Naive thymus-derived CD8-positive, alpha-beta T cell (primary cell): ENCODE measurements around the gene SIVA1. TPM values are rescaled to one million over a fixed set of nuclear protein-coding genes. Genes with fewer than 3 reads are reported as not detected.
"Not testable (repeated sequence)": the region's sequence is repeated elsewhere in the genome, so short reads cannot be mapped to it uniquely, and the experiment has no call there.

Experiments used
- ATAC-seq, 2 donors: fragments of 150-1000 bp; cut with Tn5 transposase in 1 of 2; sonication (Bioruptor Pico), chemical (Tn5 transposase) in 1 of 2; 1 replicate in 1 of 2; 2 replicates in 1 of 2; pipeline ENCODE4 v1.10.0; 2021; ENCODE audit warnings: mild to moderate bottlenecking in 2 of 2, moderate library complexity in 2 of 2
- POLR2A ChIA-PET: fragments of 350-600 bp; sonication (Branson Sonifier 250); formaldehyde crosslinking; loops from one replicate; lab custom pipeline; 2021; ENCODE audit warnings: antibody characterized with exemption; lab: Charles Lee
- DNase-seq, 10 donors: peaks; one replicate each; pipeline versions ENCODE4 v3.0.0 to v3.0.0-alpha.2; 2020 to 2022
- H3K27ac Mint-ChIP-seq, 10 donors: one replicate each; pipeline ENCODE4 v1.8.0; 2020 to 2022; ENCODE audit warnings: mild to moderate bottlenecking in 10 of 10, mixed read lengths in 10 of 10, moderate library complexity in 4 of 10, inconsistent platforms in 1 of 10
- H3K27me3 Mint-ChIP-seq, 5 donors: one replicate each; pipeline ENCODE4 v1.8.0; 2021 to 2022; ENCODE audit warnings: mixed read lengths in 5 of 5
- H3K36me3 Mint-ChIP-seq, 3 donors: one replicate each; pipeline ENCODE4 v1.8.0; 2020 to 2022; ENCODE audit warnings: mixed read lengths in 3 of 3, mild to moderate bottlenecking in 2 of 3, inconsistent platforms in 1 of 3
- H3K4me1 Mint-ChIP-seq, 4 donors: one replicate each; pipeline ENCODE4 v1.8.0; 2021 to 2022; ENCODE audit warnings: mixed read lengths in 4 of 4
- H3K4me3 Mint-ChIP-seq, 10 donors: one replicate each; pipeline ENCODE4 v1.8.0; 2020 to 2022; ENCODE audit warnings: mild to moderate bottlenecking in 10 of 10, mixed read lengths in 10 of 10, moderate library complexity in 6 of 10, inconsistent platforms in 1 of 10
- H3K9me3 Mint-ChIP-seq, 9 donors: one replicate each; pipeline ENCODE4 v1.8.0; 2020 to 2022; ENCODE audit warnings: mixed read lengths in 9 of 9, mild to moderate bottlenecking in 3 of 9, inconsistent platforms in 1 of 9, moderate library complexity in 1 of 9
- polyA plus RNA-seq, 3 donors: library from polyadenylated mRNA; unstranded; fragments of 300-500 nt; fragmentation: Illumina TruSeq; gene quantifications; one replicate each; pipeline ENCODE4 v1.2.3, GENCODE V29; 2021
- total RNA-seq, 8 experiments: library from RNA in 2 of 8; stranded (reverse) in 2 of 8; gene quantifications; one replicate each; pipeline ENCODE4 v1.2.3 and lab custom pipeline; 2021 to 2026

Gene SIVA1
- total and polyA plus RNA-seq, 5 experiments from 2014 or later = 75.4 to 297 (median 248) TPM

DNA sequence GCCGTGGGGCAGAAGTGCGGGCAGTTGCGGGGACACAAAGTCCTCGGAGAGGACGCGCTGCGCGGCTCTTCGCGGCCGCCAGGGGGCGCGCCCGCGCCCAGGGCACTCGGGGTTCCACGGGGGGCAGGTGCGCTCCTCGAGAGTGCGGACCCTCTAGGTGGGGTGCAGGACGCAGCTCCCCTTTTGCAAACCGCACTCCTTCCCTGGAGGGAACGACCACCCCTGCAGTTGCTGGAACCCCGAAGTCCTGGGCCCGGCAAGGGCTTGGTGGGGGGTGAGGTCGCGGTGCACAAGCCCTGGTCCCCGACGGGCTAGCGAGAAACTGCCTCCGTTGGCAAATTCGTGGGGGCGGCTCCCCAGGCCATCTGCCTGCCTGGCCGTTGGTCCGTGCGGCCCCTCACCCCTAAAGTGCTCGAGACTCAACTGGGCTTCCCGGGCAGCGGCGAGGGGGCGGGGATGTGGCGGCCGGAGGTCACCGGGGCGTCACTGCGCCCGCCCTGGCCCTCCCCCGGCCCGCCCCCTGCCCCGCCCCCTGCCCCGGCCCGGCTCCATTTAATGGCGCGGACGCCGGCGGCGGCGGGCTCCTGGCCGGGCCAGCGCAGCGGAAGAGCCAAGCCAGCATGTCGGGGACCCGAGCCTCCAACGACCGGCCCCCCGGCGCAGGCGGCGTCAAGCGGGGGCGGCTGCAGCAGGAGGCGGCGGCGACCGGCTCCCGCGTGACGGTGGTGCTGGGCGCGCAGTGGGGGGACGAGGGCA lies 29.1 kb upstream of the SIVA1 start, which contains the start of gene ADSS1:
ADSS1 (plus strand) TSS at position 579 of the 756 bp plus-strand sequence; CDS start at position 621, 42 bp downstream.
- ATAC-seq (peak; percentile 75 to 77), DNase-seq (peak; percentile 26 to 77 (median 62))
- Mint-ChIP-seq H3K27ac (peak within 1 kb of the TSS in 2 of 10 donors; percentile 7 to 29), H3K36me3 (peaks cover 0 to 3% (median 0%) of the 10 kb centered on the region in 3 donors), H3K4me3 (peak within 1 kb of the TSS; percentile 39 to 77 (median 60)), H3K27me3 (no peaks in the 10 kb centered on the region), H3K9me3 (no peaks in the 10 kb centered on the region), H3K4me1 (peaks cover 0 to 5% (median 4%) of the 10 kb centered on the region in 4 donors)
- POLR2A ChIA-PET = interaction anchor here (1.2 to 2.3 kb wide), 3 partner anchors 28 to 102 kb away, joined by 4 to 7 read pairs (median 6); partner anchors contain the start of gene SIVA1

GRCh38 chr14:104724407-104724980 lies 28.5 kb upstream of the SIVA1 start:
- Mint-ChIP-seq H3K4me3 (peak overlapping the region; percentile 33 to 69 (median 50)), H3K9me3 (no peaks in the 10 kb centered on the region), H3K4me1 (peaks cover 0 to 5% (median 4%) of the 10 kb centered on the region in 4 donors), H3K27me3 (no peaks in the 10 kb centered on the region), H3K27ac (peak overlapping the region in 1 of 10 donors; percentile 7), H3K36me3 (peaks cover 0 to 3% (median 0%) of the 10 kb centered on the region in 3 donors)
- ATAC-seq (peak; percentile 34 to 36), DNase-seq (peak in 3 of 10 donors; percentile 10 to 28 (median 11))
- POLR2A ChIA-PET = interaction anchor here (1.0 kb wide), 2 partner anchors 28 to 30 kb away, joined by 3 read pairs; no protein-coding TSS in a partner anchor

DNA sequence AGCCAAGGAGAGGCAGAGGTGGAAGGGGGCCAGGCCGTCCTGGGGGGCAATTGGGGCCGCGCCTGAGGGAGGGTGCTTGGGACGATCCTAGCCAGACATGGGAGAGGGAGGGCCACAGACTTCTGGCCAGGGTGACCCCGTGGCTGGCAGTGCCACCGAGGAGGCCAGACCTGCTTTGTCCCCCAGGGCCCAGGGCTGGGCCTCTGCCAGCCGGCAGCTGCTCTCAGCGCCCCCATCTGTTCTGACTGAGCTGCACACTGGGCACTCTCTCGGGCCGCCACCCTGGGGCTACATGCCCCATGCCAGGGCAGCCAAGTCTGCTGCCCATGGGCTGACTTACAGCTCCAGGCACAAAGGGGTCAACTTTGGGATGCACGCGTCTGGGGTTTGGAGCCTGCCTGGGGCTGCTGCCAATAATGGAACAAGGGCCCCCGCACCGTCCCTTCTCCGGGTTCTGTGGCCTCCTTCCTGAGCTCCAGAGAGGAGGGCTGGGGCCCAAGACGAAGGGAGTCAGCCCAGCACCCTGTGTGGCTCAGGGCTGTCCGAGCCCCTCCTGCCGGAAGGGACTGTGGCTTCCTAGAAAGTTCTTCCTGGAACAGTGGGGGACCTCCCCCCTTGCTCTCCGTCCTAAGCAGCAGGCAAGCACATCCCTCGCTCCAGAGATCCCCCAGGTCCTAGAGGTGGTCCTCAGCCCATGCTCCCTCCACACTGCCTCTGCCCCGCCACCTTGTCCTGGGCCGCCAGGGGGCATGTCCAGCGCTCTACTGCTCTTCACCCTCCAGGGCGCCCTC lies 27.8 kb upstream of the SIVA1 start:
- Mint-ChIP-seq H3K27me3 (no peaks in the 10 kb centered on the region), H3K4me3 (peak overlapping the region; percentile 39 to 69 (median 58)), H3K27ac (peak overlapping the region in 2 of 10 donors; percentile 4 to 11), H3K9me3 (no peaks in the 10 kb centered on the region), H3K4me1 (peaks cover 0 to 5% (median 3%) of the 10 kb centered on the region in 4 donors), H3K36me3 (no peaks in the 10 kb centered on the region)
- no peak for DNase-seq
- POLR2A ChIA-PET = interaction anchor here (1.0 to 1.1 kb wide), 3 partner anchors 28 to 59 kb away, joined by 3 read pairs; no protein-coding TSS in a partner anchor
- no peak for ATAC-seq

GRCh38 chr14:104725772-104726548 lies 27.0 kb upstream of the SIVA1 start:
- POLR2A ChIA-PET = interaction anchor here (1.1 kb wide), 1 partner anchor 60 kb away, joined by 3 read pairs; no protein-coding TSS in a partner anchor
- DNase-seq (no peak), ATAC-seq (no peak)
- H3K4me1 Mint-ChIP-seq = peaks cover 0 to 5% (median 3%) of the 10 kb centered on the region in 4 donors
- no peaks in the 10 kb centered on the region for H3K36me3 Mint-ChIP-seq
- H3K27me3 Mint-ChIP-seq = no peaks in the 10 kb centered on the region
- H3K9me3 Mint-ChIP-seq = no peaks in the 10 kb centered on the region
- H3K4me3 Mint-ChIP-seq = peak overlapping the region in 6 of 10 donors; percentile 40 to 67 (median 50)
- H3K27ac Mint-ChIP-seq = no peak overlapping the region

DNA sequence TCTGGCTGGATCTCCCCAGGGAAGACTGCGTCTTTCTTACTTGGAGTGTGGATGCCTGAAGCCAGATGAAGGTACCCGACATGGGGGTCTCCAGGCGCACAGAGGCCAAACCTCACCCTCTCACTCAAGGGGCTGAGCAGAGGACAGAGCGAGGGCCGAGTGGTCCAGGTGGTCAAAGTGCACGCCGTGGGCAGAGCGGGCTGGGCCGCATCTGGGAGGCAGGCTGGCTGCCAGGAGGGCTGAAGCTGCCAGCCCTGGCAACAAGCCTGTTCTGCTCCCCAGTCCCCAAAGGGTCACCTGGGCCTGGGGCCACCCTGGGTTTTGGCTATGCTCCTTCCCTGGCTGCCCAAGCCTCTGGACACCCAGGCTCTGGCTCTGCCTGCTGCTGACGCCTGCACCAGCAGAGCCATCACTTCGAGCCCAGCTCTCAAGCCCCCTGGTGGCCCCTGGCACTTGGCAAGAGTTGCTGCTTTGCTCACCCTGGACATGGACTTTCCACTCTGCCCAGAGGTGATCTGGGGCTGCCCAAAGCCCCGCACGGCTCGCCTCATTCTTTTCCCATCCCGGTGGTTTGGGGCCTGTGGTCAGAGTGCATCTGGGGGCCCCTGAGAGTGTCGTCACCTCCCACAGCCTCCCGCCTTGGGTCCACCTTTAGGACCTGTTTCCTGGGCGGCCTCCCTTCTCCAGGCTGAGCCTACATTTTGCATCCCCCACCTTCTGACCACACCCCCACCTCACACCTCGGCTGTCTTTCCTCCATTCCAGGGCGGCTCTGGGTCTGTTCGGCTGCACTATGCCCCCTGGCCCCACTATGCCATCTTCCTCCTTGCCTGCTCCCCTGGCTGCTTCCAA lies 26.1 kb upstream of the SIVA1 start:
- no peaks in the 10 kb centered on the region for H3K27me3 Mint-ChIP-seq
- H3K36me3 Mint-ChIP-seq = no peaks in the 10 kb centered on the region
- no peak for ATAC-seq

GRCh38 chr14:104728631-104729030 lies 24.3 kb upstream of the SIVA1 start:
- Mint-ChIP-seq H3K4me1 (peaks cover 0 to 5% (median 3%) of the 10 kb centered on the region in 4 donors), H3K4me3 (no peak overlapping the region), H3K27me3 (no peaks in the 10 kb centered on the region), H3K9me3 (no peaks in the 10 kb centered on the region), H3K36me3 (no peaks in the 10 kb centered on the region), H3K27ac (peak overlapping the region in 1 of 10 donors; percentile 79)
- POLR2A ChIA-PET = no interaction called here
- no peak for DNase-seq
- ATAC-seq = no peak

More for the DNA sequence above, 26.1 kb upstream of the SIVA1 start:
- no peaks in the 10 kb centered on the region for H3K9me3 Mint-ChIP-seq
- peak overlapping the region in 1 of 10 donors; percentile 79 for H3K27ac Mint-ChIP-seq
- POLR2A ChIA-PET = no interaction called here
- peaks cover 0 to 5% (median 3%) of the 10 kb centered on the region in 4 donors for H3K4me1 Mint-ChIP-seq
- peak overlapping the region in 3 of 10 donors; percentile 11 to 65 (median 51) for H3K4me3 Mint-ChIP-seq
- no peak for DNase-seq

- DNase-seq, H3K36me3 Mint-ChIP-seq, H3K9me3 Mint-ChIP-seq, H3K27me3 Mint-ChIP-seq, H3K4me1 Mint-ChIP-seq, POLR2A ChIA-PET, ATAC-seq: not testable (repeated sequence)
- Mint-ChIP-seq H3K27ac (peak overlapping the region in 2 of 10 donors; percentile 71 to 79), H3K4me3 (peak overlapping the region in 1 of 10 donors; percentile 34)
Observed at GRCh38 chr14:104729176-104729834, 23.6 kb upstream of the SIVA1 start.

GRCh38 chr14:104729835-104730181 lies 23.1 kb upstream of the SIVA1 start:
- no peaks in the 10 kb centered on the region for H3K27me3 Mint-ChIP-seq
- H3K36me3 Mint-ChIP-seq = no peaks in the 10 kb centered on the region
- peaks cover 0 to 3% (median under 1%) of the 10 kb centered on the region in 4 donors for H3K4me1 Mint-ChIP-seq
- POLR2A ChIA-PET = no interaction called here
- H3K9me3 Mint-ChIP-seq = no peaks in the 10 kb centered on the region
- H3K4me3 Mint-ChIP-seq = no peak overlapping the region
- no peak for DNase-seq
- no peak overlapping the region for H3K27ac Mint-ChIP-seq
- ATAC-seq = no peak

GRCh38 chr14:104730487-104730886 lies 22.5 kb upstream of the SIVA1 start:
- H3K4me3 Mint-ChIP-seq = no peak overlapping the region
- POLR2A ChIA-PET = no interaction called here
- H3K27ac Mint-ChIP-seq = peak overlapping the region in 1 of 10 donors; percentile 28
- no peaks in the 10 kb centered on the region for H3K27me3 Mint-ChIP-seq
- no peak for ATAC-seq
- H3K36me3 Mint-ChIP-seq = no peaks in the 10 kb centered on the region
- peaks cover 0 to 3% (median 0%) of the 10 kb centered on the region in 4 donors for H3K4me1 Mint-ChIP-seq
- DNase-seq = no peak
- H3K9me3 Mint-ChIP-seq = no peaks in the 10 kb centered on the region

- H3K4me1 Mint-ChIP-seq = peaks cover 0 to 3% (median under 1%) of the 10 kb centered on the region in 4 donors
- H3K36me3 Mint-ChIP-seq = no peaks in the 10 kb centered on the region
- H3K27ac Mint-ChIP-seq = no peak overlapping the region
- DNase-seq = no peak
- no peak overlapping the region for H3K4me3 Mint-ChIP-seq
- no peak for ATAC-seq
- POLR2A ChIA-PET = interaction anchor here (0.9 kb wide), 1 partner anchor 21 kb away, joined by 3 read pairs; no protein-coding TSS in a partner anchor
- no peaks in the 10 kb centered on the region for H3K27me3 Mint-ChIP-seq
- no peaks in the 10 kb centered on the region for H3K9me3 Mint-ChIP-seq
Observed at GRCh38 chr14:104731320-104732294, 21.3 kb upstream of the SIVA1 start.
